K562 (cell line): Measurements from ENCODE around the gene RELCH. TPM values are rescaled to one million over a fixed set of nuclear protein-coding genes. Genes with fewer than 3 reads are reported as not detected.
A peak's percentile ranks its signal among the peaks of the same experiment; 100 is the strongest.

ENCODE experiments used
- CTCF ChIP-seq, 3 experiments: IDR thresholded peaks in 2 of 3; conservative IDR thresholded peaks in 1 of 3; 2 replicates each; pipeline ENCODE4 v1.5.1; 2011 to 2012; ENCODE audit warnings: low read length in 3 of 3, mild to moderate bottlenecking in 3 of 3, control low read depth in 2 of 3, improper control_type of control experiment in 1 of 3, inconsistent platforms in 1 of 3, low read depth in 1 of 3, mixed read lengths in 1 of 3, moderate library complexity in 1 of 3; ENCODE audit not compliant: insufficient read depth in 2 of 3
- KLF6 ChIP-seq: fragments of 250-450 bp; sonication (Bioruptor Pico); IDR thresholded peaks from 2 replicates; pipeline ENCODE4 v1.4.0; 2020; ENCODE audit warnings: mild to moderate bottlenecking, moderate library complexity, borderline replicate concordance
- RAD21 ChIP-seq, 2 experiments: fragments of 250-450 bp in 1 of 2; fragments of 450-650 bp in 1 of 2; sonication (Bioruptor Pico) in 1 of 2; formaldehyde crosslinking in 1 of 2; IDR thresholded peaks in 1 of 2; conservative IDR thresholded peaks in 1 of 2; 2 replicates each; pipeline versions ENCODE4 v1.4.0 to v1.8.0; 2020 to 2022; ENCODE audit warnings: mild to moderate bottlenecking in 2 of 2, moderate library complexity in 1 of 2
- REST ChIP-seq, 2 experiments: fragments of 450-650 bp; formaldehyde crosslinking in 1 of 2; IDR thresholded peaks; 2 replicates each; pipeline versions ENCODE4 v1.4.0 to v1.6.1; 2014 to 2020; ENCODE audit warnings: mild to moderate bottlenecking in 2 of 2, borderline replicate concordance in 1 of 2, low read depth in 1 of 2
- ZFP1 ChIP-seq: fragments of 450-650 bp; formaldehyde crosslinking; IDR thresholded peaks from 2 replicates; pipeline ENCODE4 v1.4.0; 2020; ENCODE audit warnings: mild to moderate bottlenecking, mixed read lengths
- ZNF384 ChIP-seq: IDR thresholded peaks from 2 replicates; pipeline ENCODE4 v1.6.1; 2012; ENCODE audit warnings: low read depth, low read length, improper control_type of control experiment
- ZNF436 ChIP-seq: fragments of 250-450, 450-650 bp; sonication (Bioruptor Pico); formaldehyde crosslinking; IDR thresholded peaks from 2 replicates; pipeline ENCODE4 v1.7.0; 2020; ENCODE audit warnings: mild to moderate bottlenecking
- polyA plus RNA-seq, 8 experiments: library from polyadenylated mRNA; depleted of rRNA in 4 of 8; stranded (reverse) in 5 of 8; unstranded in 3 of 8; fragments of >200 nt; fragmentation: Nextera tagmentation in 2 of 8; fragmentation: Illumina TruSeq in 1 of 8; extraction: Ambion mirVana in 2 of 8; extraction: Trizol in 1 of 8; gene quantifications; 2 replicates each; pipeline versions ENCODE4 v1.2.1 to v1.2.3, GENCODE V29; 2011 to 2014; ENCODE audit warnings: inconsistent platforms in 1 of 8, missing spikeins in 1 of 8
- total RNA-seq, 7 experiments: library from RNA; depleted of rRNA in 6 of 7; stranded (reverse); fragments of >200 nt in 6 of 7; fragmentation: Illumina TruSeq in 2 of 7; extraction: Trizol in 2 of 7; gene quantifications; 2 replicates each; pipeline versions ENCODE4 v1.2.1 to v1.2.3, GENCODE V29; 2011 to 2021; ENCODE audit warnings: low replicate concordance in 1 of 7

RELCH gene
- total and polyA plus RNA-seq, 9 of the 15 experiments (the other 6 are each of a cell fraction or from before 2014, with no cell fraction given), result 1.4 to 13.6 (median 7.6) TPM

- TF ChIP-seq REST (IDR thresholded peaks at IDR 0.05; ENCODE audit: borderline replicate concordance), result peak; percentile 34; the same call in 1 of the 2 replicates
- TF ChIP-seq REST (CRISPR knock-in tag; IDR thresholded peaks at IDR 0.05; ENCODE audit: low read depth), result no peak
- no peak for TF ChIP-seq ZNF436 (CRISPR knock-in tag)
- peak; percentile 62 for TF ChIP-seq RAD21 (CRISPR knock-in tag; conservative IDR thresholded peaks at IDR 0.05 in 1 of 2, IDR thresholded peaks at IDR 0.05 in 1 of 2)
- TF ChIP-seq ZNF384, result peak; percentile 49; the same call in 1 of the 2 replicates
- TF ChIP-seq CTCF (IDR thresholded peaks at IDR 0.05 in 2 of 3, conservative IDR thresholded peaks at IDR 0.05 in 1 of 3; ENCODE audit: insufficient read depth in 2 of 3, low read depth in 1 of 3, low read length in 3 of 3), result peak; percentile 48 to 65 (median 51); a peak in 4 of 6 replicates
- TF ChIP-seq KLF6 (CRISPR knock-in tag), result no peak
- no peak for TF ChIP-seq ZFP1 (CRISPR knock-in tag)
Measured at GRCh38 chr18:62249478-62250097, 62.5 kb downstream of the RELCH start (continued).
